Mucosa of rectum (tissue), 2 donors: ENCODE data around the gene ARID1B.

Experiments used
- H3K27ac ChIP-seq, 2 donors: one replicate each; pipeline ENCODE4 v1.7.0; 2013; ENCODE audit warnings: inconsistent platforms in 2 of 2, low read depth in 2 of 2, low read length in 2 of 2
- H3K27me3 ChIP-seq, 2 donors: one replicate each; pipeline ENCODE4 v1.7.0; 2013; ENCODE audit warnings: low read length in 2 of 2; ENCODE audit not compliant: control insufficient read depth in 2 of 2, insufficient read depth in 2 of 2
- H3K36me3 ChIP-seq, 2 donors: one replicate each; pipeline ENCODE4 v1.7.0; 2013; ENCODE audit warnings: low read length in 2 of 2; ENCODE audit not compliant: control insufficient read depth in 2 of 2, insufficient read depth in 2 of 2
- H3K4me1 ChIP-seq, 2 donors: one replicate each; pipeline ENCODE4 v1.7.0; 2013; ENCODE audit warnings: low read length in 2 of 2, mild to moderate bottlenecking in 1 of 2; ENCODE audit not compliant: control insufficient read depth in 2 of 2, insufficient read depth in 2 of 2
- H3K4me3 ChIP-seq, 2 donors: one replicate each; pipeline ENCODE4 v1.7.0; 2013; ENCODE audit warnings: low read length in 2 of 2
- H3K9ac ChIP-seq, 2 donors: one replicate each; pipeline ENCODE4 v1.7.0; 2013; ENCODE audit warnings: low read length in 2 of 2, low read depth in 1 of 2, mild to moderate bottlenecking in 1 of 2
- H3K9me3 ChIP-seq, 2 donors: one replicate each; pipeline ENCODE4 v1.7.0; 2013; ENCODE audit warnings: low read length in 2 of 2; ENCODE audit not compliant: control insufficient read depth in 2 of 2
- donor health status: healthy.
- donor health status: Normal muscosa, but diverticular disease.

Gene ARID1B

GRCh38 chr6:156807028-156807427 is 29.9 kb downstream of the ARID1B start:
- no peak overlapping the region for H3K9ac ChIP-seq
- H3K4me1 ChIP-seq: no peaks in the 10 kb centered on the region
- H3K36me3 ChIP-seq: no peaks in the 10 kb centered on the region
- H3K4me3 ChIP-seq: no peak overlapping the region
- H3K9me3 ChIP-seq: no peaks in the 10 kb centered on the region
- H3K27ac ChIP-seq: no peak overlapping the region
- H3K27me3 ChIP-seq: no peaks in the 10 kb centered on the region

- no peaks in the 10 kb centered on the region for H3K27me3 ChIP-seq
- H3K9ac ChIP-seq: no peak overlapping the region
- no peaks in the 10 kb centered on the region for H3K4me1 ChIP-seq
- no peak overlapping the region for H3K4me3 ChIP-seq
- no peaks in the 10 kb centered on the region for H3K36me3 ChIP-seq
- H3K9me3 ChIP-seq: no peaks in the 10 kb centered on the region
- H3K27ac ChIP-seq: no peak overlapping the region
Observed at GRCh38 chr6:156807795-156808194, 30.6 kb downstream of the ARID1B start.

GRCh38 chr6:156808287-156808686 is 31.1 kb downstream of the ARID1B start:
- no peak overlapping the region for H3K27ac ChIP-seq
- no peaks in the 10 kb centered on the region for H3K4me1 ChIP-seq
- H3K4me3 ChIP-seq: no peak overlapping the region
- H3K9me3 ChIP-seq: no peaks in the 10 kb centered on the region
- H3K27me3 ChIP-seq: no peaks in the 10 kb centered on the region
- no peaks in the 10 kb centered on the region for H3K36me3 ChIP-seq
- H3K9ac ChIP-seq: no peak overlapping the region

GRCh38 chr6:156809034-156809433 is 31.9 kb downstream of the ARID1B start:
- Histone ChIP-seq H3K36me3 (no peaks in the 10 kb centered on the region), H3K4me1 (no peaks in the 10 kb centered on the region)

GRCh38 chr6:156809446-156810178 is 32.4 kb downstream of the ARID1B start:
- Histone ChIP-seq H3K9me3 (no peaks in the 10 kb centered on the region), H3K9ac (no peak overlapping the region), H3K4me1 (no peaks in the 10 kb centered on the region), H3K27ac (no peak overlapping the region), H3K36me3 (no peaks in the 10 kb centered on the region), H3K27me3 (no peaks in the 10 kb centered on the region), H3K4me3 (no peak overlapping the region)

More at GRCh38 chr6:156809034-156809433, 31.9 kb downstream of the ARID1B start:
- no peak overlapping the region for H3K9ac ChIP-seq
- H3K27ac ChIP-seq: no peak overlapping the region
- H3K27me3 ChIP-seq: no peaks in the 10 kb centered on the region
- no peaks in the 10 kb centered on the region for H3K9me3 ChIP-seq
- H3K4me3 ChIP-seq: no peak overlapping the region

- Histone ChIP-seq H3K27ac (no peak overlapping the region), H3K9me3 (no peaks in the 10 kb centered on the region), H3K36me3 (no peaks in the 10 kb centered on the region), H3K27me3 (no peaks in the 10 kb centered on the region), H3K4me1 (no peaks in the 10 kb centered on the region), H3K9ac (no peak overlapping the region), H3K4me3 (no peak overlapping the region)
Observed at GRCh38 chr6:156814036-156814581, 36.9 kb downstream of the ARID1B start.

- Histone ChIP-seq H3K27me3 (no peaks in the 10 kb centered on the region), H3K9me3 (no peaks in the 10 kb centered on the region), H3K4me1 (no peaks in the 10 kb centered on the region), H3K9ac (no peak overlapping the region), H3K27ac (no peak overlapping the region), H3K36me3 (no peaks in the 10 kb centered on the region), H3K4me3 (no peak overlapping the region)
Observed at GRCh38 chr6:156816505-156816904, 39.3 kb downstream of the ARID1B start.

GRCh38 chr6:156820089-156820798 is 43.1 kb downstream of the ARID1B start:
- Histone ChIP-seq H3K9ac (no peak overlapping the region), H3K27ac (no peak overlapping the region), H3K36me3 (no peaks in the 10 kb centered on the region), H3K4me3 (no peak overlapping the region), H3K4me1 (peaks cover 0 to 7% of the 10 kb centered on the region in 2 donors), H3K27me3 (no peaks in the 10 kb centered on the region), H3K9me3 (no peaks in the 10 kb centered on the region)

GRCh38 chr6:156821707-156822106 is 44.5 kb downstream of the ARID1B start:
- no peak overlapping the region for H3K27ac ChIP-seq
- H3K4me3 ChIP-seq: no peak overlapping the region
- H3K4me1 ChIP-seq: peaks cover 0 to 7% of the 10 kb centered on the region in 2 donors
- no peaks in the 10 kb centered on the region for H3K9me3 ChIP-seq
- H3K27me3 ChIP-seq: no peaks in the 10 kb centered on the region
- H3K9ac ChIP-seq: no peak overlapping the region
- H3K36me3 ChIP-seq: no peaks in the 10 kb centered on the region

- no peak overlapping the region for H3K4me3 ChIP-seq
- no peaks in the 10 kb centered on the region for H3K36me3 ChIP-seq
- no peaks in the 10 kb centered on the region for H3K27me3 ChIP-seq
- no peak overlapping the region for H3K27ac ChIP-seq
- H3K9me3 ChIP-seq: no peaks in the 10 kb centered on the region
- H3K4me1 ChIP-seq: peaks cover 0 to 7% of the 10 kb centered on the region in 2 donors
- H3K9ac ChIP-seq: no peak overlapping the region
Observed at GRCh38 chr6:156822747-156823206, 45.6 kb downstream of the ARID1B start.
